HepG2 (cell line): ENCODE results near the gene DDRGK1. TPM values are rescaled to one million over a fixed set of nuclear protein-coding genes. Genes with fewer than 3 reads are reported as not detected.
A peak's percentile ranks its signal among the peaks of the same experiment; 100 is the strongest.

ENCODE experiments used
- ARHGAP35 ChIP-seq: sonication (generic); formaldehyde crosslinking; IDR thresholded peaks from 2 replicates; pipeline ENCODE4 v1.9.0; 2022; ENCODE audit warnings: mild to moderate bottlenecking, inconsistent platforms, moderate library complexity, missing genetic modification reagents, borderline replicate concordance
- EEA1 ChIP-seq: sonication (generic); formaldehyde crosslinking; IDR thresholded peaks from 2 replicates; pipeline ENCODE4 v1.5.1; 2020; ENCODE audit warnings: mild to moderate bottlenecking, missing genetic modification reagents, borderline replicate concordance
- FOXA3 ChIP-seq: IDR thresholded peaks from 2 replicates; pipeline ENCODE4 v1.6.1; 2016; ENCODE audit warnings: missing genetic modification reagents, missing compliant biosample characterization
- HINFP ChIP-seq: sonication (generic); formaldehyde crosslinking; IDR thresholded peaks from 2 replicates; pipeline ENCODE4 v1.4.0; 2020; ENCODE audit warnings: low read depth, mild to moderate bottlenecking, missing genetic modification reagents
- MED13 ChIP-seq: sonication (generic); formaldehyde crosslinking; IDR thresholded peaks from 2 replicates; pipeline ENCODE4 v1.5.0; 2020; ENCODE audit warnings: missing genetic modification reagents
- NAIF1 ChIP-seq: sonication (generic); formaldehyde crosslinking; IDR thresholded peaks from 2 replicates; pipeline ENCODE4 v1.5.0; 2020; ENCODE audit warnings: mild to moderate bottlenecking, missing genetic modification reagents, borderline replicate concordance
- NFE2L1 ChIP-seq: sonication (generic); formaldehyde crosslinking; IDR thresholded peaks from 2 replicates; pipeline ENCODE4 v1.4.0; 2020; ENCODE audit warnings: missing genetic modification reagents, mild to moderate bottlenecking, borderline replicate concordance
- NR2F6 ChIP-seq, 2 experiments: IDR thresholded peaks; 2 replicates each; pipeline ENCODE4 v1.6.1; 2016; ENCODE audit warnings: antibody characterized with exemption in 1 of 2, mild to moderate bottlenecking in 1 of 2
- PHB2 ChIP-seq: fragments of 450-650 bp; IDR thresholded peaks from 2 replicates; pipeline ENCODE4 v1.6.1; 2018; ENCODE audit not compliant: partially characterized antibody
- PHF8 ChIP-seq: sonication (generic); formaldehyde crosslinking; IDR thresholded peaks from 2 replicates; pipeline ENCODE4 v1.5.0; 2020; ENCODE audit warnings: missing genetic modification reagents
- RBAK ChIP-seq: sonication (generic); formaldehyde crosslinking; IDR thresholded peaks from 2 replicates; pipeline ENCODE4 v1.5.1; 2020; ENCODE audit warnings: mild to moderate bottlenecking, missing genetic modification reagents
- SOX6 ChIP-seq, 2 experiments: fragments of 450-650 bp in 1 of 2; sonication (generic) in 1 of 2; formaldehyde crosslinking in 1 of 2; IDR thresholded peaks; 2 replicates each; pipeline versions ENCODE4 v1.4.0 to v1.6.1; 2017 to 2020; ENCODE audit warnings: antibody characterized with exemption in 1 of 2, mild to moderate bottlenecking in 1 of 2, missing genetic modification reagents in 1 of 2
- SRSF1 ChIP-seq: fragments of 200-400 bp; formaldehyde crosslinking; optimal IDR thresholded peaks from 2 replicates; pipeline ENCODE3; 2017; ENCODE audit warnings: mild to moderate bottlenecking, low read depth, low read length, moderate library complexity
- YEATS4 ChIP-seq: sonication (generic); formaldehyde crosslinking; IDR thresholded peaks from 2 replicates; pipeline ENCODE4 v1.4.0; 2020; ENCODE audit warnings: missing genetic modification reagents, borderline replicate concordance
- ZBTB42 ChIP-seq: sonication (generic); formaldehyde crosslinking; IDR thresholded peaks from 2 replicates; pipeline ENCODE4 v1.5.0; 2020; ENCODE audit warnings: mild to moderate bottlenecking, missing genetic modification reagents
- ZFP91 ChIP-seq: sonication (generic); formaldehyde crosslinking; IDR thresholded peaks from 2 replicates; pipeline ENCODE4 v1.9.0; 2022; ENCODE audit warnings: missing genetic modification reagents, mild to moderate bottlenecking, borderline replicate concordance
- ZKSCAN8 ChIP-seq: IDR thresholded peaks from 2 replicates; pipeline ENCODE4 v1.6.1; 2016; ENCODE audit warnings: borderline replicate concordance, missing genetic modification reagents, missing compliant biosample characterization
- ZNF282 ChIP-seq: fragments of 450-650 bp; IDR thresholded peaks from 2 replicates; pipeline ENCODE4 v1.6.1; 2018; ENCODE audit not compliant: partially characterized antibody
- ZNF563 ChIP-seq: sonication (generic); formaldehyde crosslinking; IDR thresholded peaks from 2 replicates; pipeline ENCODE4 v1.8.0; 2022; ENCODE audit warnings: mild to moderate bottlenecking, moderate library complexity, missing genetic modification reagents
- ZNF576 ChIP-seq: sonication (generic); formaldehyde crosslinking; IDR thresholded peaks from 2 replicates; pipeline ENCODE4 v1.4.0; 2020; ENCODE audit warnings: mild to moderate bottlenecking, missing genetic modification reagents
- ZSCAN29 ChIP-seq: sonication (generic); formaldehyde crosslinking; conservative IDR thresholded peaks from 2 replicates; pipeline ENCODE4 v1.4.0; 2020; ENCODE audit warnings: mild to moderate bottlenecking, missing genetic modification reagents
- ZSCAN31 ChIP-seq: sonication (generic); formaldehyde crosslinking; IDR thresholded peaks from 2 replicates; pipeline ENCODE4 v1.5.0; 2020; ENCODE audit warnings: low read depth, mild to moderate bottlenecking, missing genetic modification reagents
- polyA plus RNA-seq, 8 experiments: library from polyadenylated mRNA; depleted of rRNA in 3 of 8; stranded (reverse) in 7 of 8; unstranded in 1 of 8; fragments of >200 nt; fragmentation: Illumina TruSeq in 4 of 8; extraction: Trizol in 4 of 8; gene quantifications; 2 replicates each; pipeline versions ENCODE4 v1.2.1 to v1.2.3, GENCODE V29; 2011 to 2016; ENCODE audit warnings: low read depth in 4 of 8, missing spikeins in 1 of 8, mixed read lengths in 1 of 8; ENCODE audit not compliant: insufficient read depth in 1 of 8
- total RNA-seq, 5 experiments: library from RNA; depleted of rRNA; stranded (reverse); fragments of >200 nt; fragmentation: Illumina TruSeq; extraction: Trizol; gene quantifications; 2 replicates each; pipeline ENCODE4 v1.2.3, GENCODE V29; 2016; ENCODE audit warnings: low read depth in 1 of 5
- TF ChIP-seq, protein P1 (sequence below): IDR thresholded peaks from 2 replicates; pipeline ENCODE4 v1.6.1; 2016; ENCODE audit warnings: low read depth, control low read depth
- TF ChIP-seq, protein P2 (sequence below): sonication (generic); formaldehyde crosslinking; IDR thresholded peaks from 2 replicates; pipeline ENCODE4 v1.9.0; 2021; ENCODE audit warnings: missing genetic modification reagents, mild to moderate bottlenecking, borderline replicate concordance

Gene DDRGK1
- total and polyA plus RNA-seq, 2 of the 13 experiments (the other 11 are each of a cell fraction or from before 2014, with no cell fraction given): 96.7 to 149 TPM

- TF ChIP-seq ZKSCAN8 (CRISPR knock-in tag) (no peak), ZSCAN31 (CRISPR knock-in tag) (0 out of 2 replicates have a peak, but pooled peaks have one; percentile 24), RBAK (CRISPR knock-in tag) (no peak), YEATS4 (no peak), PHF8 (0 out of 2 replicates have a peak, but pooled peaks have one; percentile 31), PHB2 (no peak), HINFP (CRISPR knock-in tag) (0 out of 2 replicates have a peak, but pooled peaks have one; percentile 6), ZNF576 (no peak), ZSCAN29 (no peak), NAIF1 (CRISPR knock-in tag) (no peak), NR2F6 (IDR thresholded peaks at IDR 0.05) (no peak), NR2F6 (CRISPR knock-in tag; IDR thresholded peaks at IDR 0.05) (no peak), FOXA3 (CRISPR knock-in tag) (no peak), ZFP91 (CRISPR knock-in tag) (no peak), NFE2L1 (CRISPR knock-in tag) (no peak), SRSF1 (no peak), ZBTB42 (no peak), MED13 (0 out of 2 replicates have a peak, but pooled peaks have one; percentile 2), SOX6 (IDR thresholded peaks at IDR 0.05) (no peak), SOX6 (CRISPR knock-in tag; IDR thresholded peaks at IDR 0.05) (peak; percentile 25; the same call in 1 of the 2 replicates), EEA1 (CRISPR knock-in tag) (no peak; the same call in 1 of the 2 replicates), ZNF563 (CRISPR knock-in tag) (no peak), ZNF282 (no peak), ARHGAP35 (no peak)
- TF ChIP-seq, protein P1, sequence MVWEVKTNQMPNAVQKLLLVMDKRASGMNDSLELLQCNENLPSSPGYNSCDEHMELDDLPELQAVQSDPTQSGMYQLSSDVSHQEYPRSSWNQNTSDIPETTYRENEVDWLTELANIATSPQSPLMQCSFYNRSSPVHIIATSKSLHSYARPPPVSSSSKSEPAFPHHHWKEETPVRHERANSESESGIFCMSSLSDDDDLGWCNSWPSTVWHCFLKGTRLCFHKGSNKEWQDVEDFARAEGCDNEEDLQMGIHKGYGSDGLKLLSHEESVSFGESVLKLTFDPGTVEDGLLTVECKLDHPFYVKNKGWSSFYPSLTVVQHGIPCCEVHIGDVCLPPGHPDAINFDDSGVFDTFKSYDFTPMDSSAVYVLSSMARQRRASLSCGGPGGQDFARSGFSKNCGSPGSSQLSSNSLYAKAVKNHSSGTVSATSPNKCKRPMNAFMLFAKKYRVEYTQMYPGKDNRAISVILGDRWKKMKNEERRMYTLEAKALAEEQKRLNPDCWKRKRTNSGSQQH (CRISPR knock-in tag): 0 out of 2 replicates have a peak, but pooled peaks have one; percentile 16
- TF ChIP-seq, protein P2, sequence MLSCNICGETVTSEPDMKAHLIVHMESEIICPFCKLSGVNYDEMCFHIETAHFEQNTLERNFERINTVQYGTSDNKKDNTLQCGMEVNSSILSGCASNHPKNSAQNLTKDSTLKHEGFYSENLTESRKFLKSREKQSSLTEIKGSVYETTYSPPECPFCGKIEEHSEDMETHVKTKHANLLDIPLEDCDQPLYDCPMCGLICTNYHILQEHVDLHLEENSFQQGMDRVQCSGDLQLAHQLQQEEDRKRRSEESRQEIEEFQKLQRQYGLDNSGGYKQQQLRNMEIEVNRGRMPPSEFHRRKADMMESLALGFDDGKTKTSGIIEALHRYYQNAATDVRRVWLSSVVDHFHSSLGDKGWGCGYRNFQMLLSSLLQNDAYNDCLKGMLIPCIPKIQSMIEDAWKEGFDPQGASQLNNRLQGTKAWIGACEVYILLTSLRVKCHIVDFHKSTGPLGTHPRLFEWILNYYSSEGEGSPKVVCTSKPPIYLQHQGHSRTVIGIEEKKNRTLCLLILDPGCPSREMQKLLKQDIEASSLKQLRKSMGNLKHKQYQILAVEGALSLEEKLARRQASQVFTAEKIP (CRISPR knock-in tag): no peak
Observed at GRCh38 chr20:3238616-3239025, 34.1 kb upstream of the DDRGK1 start (continued).
